H9 (cell line): ENCODE data around the gene ZNF200. TPM values are rescaled to one million over a fixed set of nuclear protein-coding genes. Genes with fewer than 3 reads are reported as not detected.

ENCODE experiments used
- DNase-seq: peaks from one replicate; pipeline ENCODE4 v3.0.0-alpha.2; 2017
- H2AFZ ChIP-seq: one replicate; pipeline ENCODE4 v1.6.1; 2013; ENCODE audit warnings: mild to moderate bottlenecking, low read length, control low read depth, moderate library complexity
- H2AK5ac ChIP-seq: 2 replicates; pipeline ENCODE4 v1.6.1; 2013; ENCODE audit warnings: low read length, control low read depth, mixed read lengths; ENCODE audit not compliant: insufficient read length
- H2BK120ac ChIP-seq: one replicate; pipeline ENCODE4 v1.6.1; 2013; ENCODE audit warnings: low read depth, mild to moderate bottlenecking, low read length, control low read depth, inconsistent platforms; ENCODE audit not compliant: poor library complexity, severe bottlenecking
- H2BK12ac ChIP-seq: 2 replicates; pipeline ENCODE4 v1.6.1; 2013; ENCODE audit warnings: low read length, control low read depth, mixed read lengths, low read depth; ENCODE audit not compliant: insufficient read length
- H2BK15ac ChIP-seq: 2 replicates; pipeline ENCODE4 v1.6.1; 2013; ENCODE audit warnings: low read depth, low read length, control low read depth
- H2BK20ac ChIP-seq: one replicate; pipeline ENCODE4 v1.6.1; 2013; ENCODE audit warnings: low read depth, mild to moderate bottlenecking, low read length, control low read depth, inconsistent platforms; ENCODE audit not compliant: poor library complexity, severe bottlenecking
- H2BK5ac ChIP-seq: 2 replicates; pipeline ENCODE4 v1.6.1; 2013; ENCODE audit warnings: low read length, control low read depth, mixed read lengths; ENCODE audit not compliant: insufficient read length
- H3K14ac ChIP-seq: 2 replicates; pipeline ENCODE4 v1.6.1; 2013; ENCODE audit warnings: low read length, control low read depth; ENCODE audit not compliant: insufficient read depth
- H3K18ac ChIP-seq: 2 replicates; pipeline ENCODE4 v1.6.1; 2013; ENCODE audit warnings: low read depth, mild to moderate bottlenecking, mixed read lengths, low read length, control low read depth; ENCODE audit not compliant: insufficient read length
- H3K23ac ChIP-seq: 2 replicates; pipeline ENCODE4 v1.6.1; 2013; ENCODE audit warnings: low read length, control low read depth, mixed read lengths, low read depth; ENCODE audit not compliant: insufficient read length
- H3K23me2 ChIP-seq: 2 replicates; pipeline ENCODE4 v1.6.1; 2013; ENCODE audit warnings: low read depth, mild to moderate bottlenecking, mixed read lengths, low read length, control low read depth; ENCODE audit not compliant: insufficient read length, poor library complexity, severe bottlenecking
- H3K27ac ChIP-seq: 2 replicates; pipeline ENCODE4 v1.5.1; 2013; ENCODE audit warnings: low read length, control low read depth, mixed read lengths, low read depth; ENCODE audit not compliant: insufficient read length
- H3K27me3 ChIP-seq: 2 replicates; pipeline ENCODE4 v1.6.1; 2013; ENCODE audit warnings: low read length, control low read depth, inconsistent platforms; ENCODE audit not compliant: insufficient read depth
- H3K4ac ChIP-seq: 2 replicates; pipeline ENCODE4 v1.6.1; 2013; ENCODE audit warnings: low read depth, mild to moderate bottlenecking, control low read depth, inconsistent platforms, low read length, moderate library complexity
- H3K4me1 ChIP-seq: 2 replicates; pipeline ENCODE4 v1.6.1; 2013; ENCODE audit warnings: low read length, control low read depth, inconsistent platforms; ENCODE audit not compliant: insufficient read depth
- H3K4me2 ChIP-seq: 2 replicates; pipeline ENCODE4 v1.6.1; 2013; ENCODE audit warnings: low read length, control low read depth, mixed read lengths; ENCODE audit not compliant: insufficient read length, insufficient read depth
- H3K56ac ChIP-seq: 2 replicates; pipeline ENCODE4 v1.6.1; 2013; ENCODE audit warnings: low read depth, mild to moderate bottlenecking, mixed read lengths, low read length, control low read depth; ENCODE audit not compliant: insufficient read length
- H3K79me1 ChIP-seq: 2 replicates; pipeline ENCODE4 v1.6.1; 2013; ENCODE audit warnings: low read depth, mild to moderate bottlenecking, moderate library complexity, low read length, control low read depth, inconsistent platforms; ENCODE audit not compliant: insufficient read depth, poor library complexity, severe bottlenecking
- H3K79me2 ChIP-seq: 2 replicates; pipeline ENCODE4 v1.6.1; 2013; ENCODE audit warnings: low read length, control low read depth, inconsistent platforms; ENCODE audit not compliant: insufficient read depth
- H3K9ac ChIP-seq: 2 replicates; pipeline ENCODE4 v1.6.1; 2013; ENCODE audit warnings: low read length, control low read depth, mixed read lengths; ENCODE audit not compliant: insufficient read length; ENCODE audit errors: extremely low read depth
- H3K9me3 ChIP-seq: one replicate; pipeline ENCODE4 v1.6.1; 2013; ENCODE audit warnings: low read depth, low read length, inconsistent platforms; ENCODE audit not compliant: control insufficient read depth
- H3T11ph ChIP-seq: one replicate; pipeline ENCODE4 v1.6.1; 2013; ENCODE audit warnings: mild to moderate bottlenecking, low read length, control low read depth, inconsistent platforms
- H4K20me1 ChIP-seq: one replicate; pipeline ENCODE4 v1.6.1; 2013; ENCODE audit not compliant: control insufficient read depth, insufficient read length, insufficient read depth
- H4K5ac ChIP-seq: 2 replicates; pipeline ENCODE4 v1.6.1; 2013; ENCODE audit warnings: low read depth, mild to moderate bottlenecking, mixed read lengths, low read length, control low read depth; ENCODE audit not compliant: insufficient read length
- H4K8ac ChIP-seq: replicated peaks from 2 replicates; pipeline ENCODE4 v1.6.1; 2013; ENCODE audit warnings: low read length, control low read depth, mixed read lengths, low read depth; ENCODE audit not compliant: insufficient read length
- H4K91ac ChIP-seq: 2 replicates; pipeline ENCODE4 v1.6.1; 2013; ENCODE audit warnings: low read depth, mild to moderate bottlenecking, moderate library complexity, mixed read lengths, low read length, control low read depth; ENCODE audit not compliant: insufficient read length
- H3K27ac Mint-ChIP-seq, 3 experiments: 2 replicates in 2 of 3; 3 replicates in 1 of 3; pipeline ENCODE4 v1.8.0; 2020 to 2021; ENCODE audit warnings: mixed read lengths in 3 of 3, mild to moderate bottlenecking in 1 of 3, moderate library complexity in 1 of 3
- H3K27me3 Mint-ChIP-seq: 2 replicates; pipeline ENCODE4 v1.8.0; 2021; ENCODE audit warnings: low read depth, mild to moderate bottlenecking, moderate library complexity, mixed read lengths
- H3K36me3 Mint-ChIP-seq, 3 experiments: 2 replicates in 2 of 3; 3 replicates in 1 of 3; pipeline ENCODE4 v1.8.0; 2020 to 2021; ENCODE audit warnings: low read depth in 3 of 3, mixed read lengths in 3 of 3; ENCODE audit not compliant: insufficient read depth in 1 of 3
- H3K4me1 Mint-ChIP-seq, 2 experiments: 2 replicates each; pipeline ENCODE4 v1.8.0; 2020; ENCODE audit warnings: mixed read lengths in 2 of 2
- H3K4me3 Mint-ChIP-seq, 2 experiments: 2 replicates in 1 of 2; 3 replicates in 1 of 2; pipeline ENCODE4 v1.8.0; 2020 to 2021; ENCODE audit warnings: mild to moderate bottlenecking in 2 of 2, mixed read lengths in 2 of 2, moderate library complexity in 1 of 2
- H3K9me3 Mint-ChIP-seq, 2 experiments: 2 replicates in 1 of 2; 3 replicates in 1 of 2; pipeline ENCODE4 v1.8.0; 2020; ENCODE audit warnings: mild to moderate bottlenecking in 2 of 2, mixed read lengths in 2 of 2, moderate library complexity in 1 of 2
- CTCF ChIP-seq: fragments of 200-600 bp; sonication (generic); conservative IDR thresholded peaks from 3 replicates; pipeline ENCODE4 v1.8.0; 2021; ENCODE audit warnings: antibody characterized with exemption, mild to moderate bottlenecking
- WGBS: extraction: QIAGEN DNeasy Blood & Tissue Kit; methylation state at CpG from one replicate; pipeline ENCODE4 v1.1.7; 2013; ENCODE audit warnings: missing lambda C conversion rate, low lambda C conversion rate, mixed read lengths; ENCODE audit not compliant: insufficient read length; ENCODE audit errors: extremely low coverage; 5-methylcytosine and 5-hydroxymethylcytosine counted together
- total RNA-seq: library from RNA; stranded (reverse); gene quantifications from 2 replicates; pipeline ENCODE4 v1.2.1, GENCODE V29; 2021

The ZNF200 gene
- total RNA-seq, 1 experiment from 2014 or later, result 14.9 TPM

GRCh38 chr16:3212006-3212405 lies 23.0 kb downstream of the ZNF200 start:
- no peak for DNase-seq
- Histone ChIP-seq H3K4ac (no peak overlapping the region), H2BK12ac (no peak overlapping the region), H2AK5ac (no peak overlapping the region), H2BK120ac (no peak overlapping the region), H3K27me3 (no peaks in the 10 kb centered on the region), H3K9me3 (no peaks in the 10 kb centered on the region), H4K8ac (no peak overlapping the region), H4K5ac (no peak overlapping the region), H2AFZ (no peak overlapping the region), H3K23ac (no peak overlapping the region), H3K14ac (no peak overlapping the region), H4K20me1 (no peaks in the 10 kb centered on the region), H3T11ph (no peak overlapping the region), H3K4me2 (no peak overlapping the region), H4K91ac (no peak overlapping the region), H2BK15ac (no peak overlapping the region), H3K56ac (no peak overlapping the region), H3K79me2 (no peaks in the 10 kb centered on the region), H3K9ac (no peak overlapping the region), H2BK5ac (no peak overlapping the region), H3K27ac (no peak overlapping the region), H3K23me2 (no peaks in the 10 kb centered on the region), H3K18ac (no peak overlapping the region), H2BK20ac (no peak overlapping the region), H3K4me1 (no peaks in the 10 kb centered on the region), H3K79me1 (no peaks in the 10 kb centered on the region)
- Mint-ChIP-seq H3K27ac (no peak overlapping the region), H3K36me3 (peaks cover 3 to 6% (median 5%) of the 10 kb centered on the region in 3 experiments; a peak in 5 of 7 replicates), H3K4me3 (no peak overlapping the region), H3K27me3 (peaks cover 44% of the 10 kb centered on the region), H3K4me1 (no peaks in the 10 kb centered on the region), H3K9me3 (peaks cover 73 to 91% of the 10 kb centered on the region in 2 experiments)
- no peak for TF ChIP-seq CTCF
- WGBS, result no CpG with 5 or more reads among the region's 3 CpGs
